Globus pallidus (tissue), 1 donor: Measurements from ENCODE around the gene MYO1A.

Source experiments
- DNase-seq: peaks from one replicate; pipeline ENCODE4 v3.0.0-alpha.2; 2015; ENCODE audit warnings: low spot score

Gene MYO1A

DNA sequence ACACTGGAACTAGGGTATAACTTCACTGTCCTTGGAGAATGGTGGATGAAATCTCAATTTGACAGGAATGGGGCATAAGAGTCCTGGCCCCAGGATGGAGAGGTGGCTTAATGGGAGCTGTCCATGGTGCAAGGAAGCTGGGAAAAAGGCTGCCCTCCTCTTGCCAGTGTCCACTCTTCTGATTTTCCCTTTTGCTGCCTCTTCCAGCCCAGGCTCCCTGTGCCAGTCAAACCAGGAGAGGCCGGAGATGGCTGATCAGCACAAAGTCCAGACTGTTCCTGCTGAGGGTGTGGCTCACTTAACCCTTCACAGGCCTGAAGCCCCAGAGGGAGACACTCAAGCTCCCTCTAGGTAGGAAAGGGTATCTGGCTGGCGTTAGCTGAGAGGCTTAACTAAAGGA is at the start of gene MYO1A:
Gene MYO1A (minus strand): TSS at position 240 of the 400 bp plus-strand sequence. CDS start 1,806 bp downstream, outside the sequence.
- DNase-seq: no peak

DNA sequence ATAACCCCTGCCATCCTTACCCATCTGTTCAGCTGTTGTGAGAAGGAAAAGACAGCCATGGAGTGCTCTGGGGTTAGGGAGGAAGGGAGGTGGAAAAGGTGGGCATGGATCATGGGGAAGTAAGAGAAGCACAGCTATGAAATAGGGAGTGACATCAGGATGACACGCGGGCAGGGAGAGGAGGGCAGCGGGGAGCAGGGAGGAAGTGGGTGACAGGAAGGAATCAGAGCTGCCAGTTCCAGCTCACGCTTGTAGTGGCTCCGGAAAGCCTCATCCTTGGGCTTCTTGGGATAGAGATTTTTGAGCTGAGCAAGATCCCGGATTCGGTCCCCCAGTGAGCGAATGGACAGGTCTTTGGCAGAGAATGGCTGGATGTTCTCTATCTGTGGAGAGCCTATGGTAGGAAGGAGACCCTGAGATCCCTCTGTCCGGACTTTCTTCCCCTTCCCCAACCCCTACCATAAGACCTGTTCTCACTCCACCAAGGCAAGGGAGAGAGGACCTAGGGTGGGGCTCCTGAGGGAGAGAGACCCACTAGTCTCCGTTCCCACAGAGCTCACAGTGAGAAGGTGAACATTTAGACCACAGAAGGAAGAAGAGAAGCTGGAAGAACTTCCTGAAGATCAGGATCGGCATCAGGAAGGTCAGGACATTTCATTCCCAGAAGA is 49.3 kb upstream of the MYO1A start:
- DNase-seq: no peak

DNA sequence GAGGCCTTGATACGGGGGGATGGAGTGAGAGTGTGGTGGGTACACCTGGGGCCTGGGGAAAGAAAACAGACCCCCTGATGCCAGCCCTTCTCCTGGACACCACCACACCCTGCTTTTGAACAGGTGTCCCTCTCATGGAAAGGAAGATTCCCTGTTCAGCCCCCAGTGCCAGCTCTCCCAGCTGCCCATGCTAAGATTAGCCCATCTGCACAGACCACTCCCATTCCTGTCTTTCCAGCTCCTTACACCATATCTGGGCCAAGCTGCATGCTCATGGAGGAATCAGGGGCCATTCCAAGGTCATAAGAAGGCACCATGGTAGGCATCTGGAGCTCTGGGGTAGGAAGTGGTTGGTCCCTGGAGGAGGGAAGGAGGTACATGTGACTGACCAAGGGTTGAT is 48.6 kb upstream of the MYO1A start:
- DNase-seq: no peak

DNA sequence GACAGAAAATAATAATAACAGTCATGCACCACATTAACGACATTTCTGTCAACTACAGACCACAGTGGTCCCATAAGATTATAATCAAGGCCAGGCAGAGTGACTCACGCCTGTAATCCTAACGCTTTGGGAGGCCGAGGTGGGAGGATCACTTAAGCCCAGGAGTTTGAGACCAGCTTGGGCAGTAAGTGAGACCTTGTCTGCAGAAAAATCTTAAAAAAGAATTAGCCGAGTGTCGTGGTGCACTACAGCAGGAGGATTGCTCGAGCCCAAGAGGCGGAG is 47.6 kb upstream of the MYO1A start:
- no peak for DNase-seq

DNA sequence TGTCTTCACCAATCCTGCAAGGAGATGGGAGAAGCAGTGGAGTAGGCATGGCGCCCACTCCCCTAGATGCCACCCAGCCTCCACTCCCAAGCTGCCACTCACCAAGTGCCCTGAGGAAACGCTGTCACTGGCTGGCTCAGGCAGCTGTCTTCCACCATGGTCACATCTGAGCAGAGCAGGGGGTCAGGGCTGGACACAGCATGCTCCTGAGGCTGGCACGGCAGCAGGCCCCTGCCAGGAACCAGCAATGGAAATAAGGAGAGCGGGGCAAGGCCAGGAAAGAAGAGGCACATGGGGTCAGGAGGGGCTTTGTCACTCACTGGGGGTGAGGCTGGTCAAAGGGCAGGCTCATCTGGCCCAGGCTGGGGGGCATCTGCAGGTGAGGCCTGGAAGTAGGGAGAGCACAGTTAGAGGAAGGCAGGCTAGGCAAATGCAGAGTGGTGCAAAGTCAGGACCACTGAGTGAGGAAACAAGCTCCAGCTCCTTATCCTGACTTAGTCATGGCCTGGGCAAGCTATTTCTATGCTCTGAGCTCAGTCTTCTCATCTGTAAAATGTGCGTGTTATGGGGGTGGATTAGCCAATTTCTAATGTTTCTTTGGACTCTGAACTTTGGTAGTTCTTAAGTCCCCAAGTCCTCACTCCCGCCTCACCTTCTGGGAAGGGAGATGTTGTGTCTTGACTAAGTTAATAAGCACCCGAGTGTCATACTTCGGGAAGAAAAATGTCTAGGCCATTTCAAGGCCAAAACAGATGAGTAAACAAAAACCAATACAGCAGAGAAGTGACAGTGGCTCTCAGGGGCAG is 47.0 kb upstream of the MYO1A start:
- DNase-seq: no peak

DNA sequence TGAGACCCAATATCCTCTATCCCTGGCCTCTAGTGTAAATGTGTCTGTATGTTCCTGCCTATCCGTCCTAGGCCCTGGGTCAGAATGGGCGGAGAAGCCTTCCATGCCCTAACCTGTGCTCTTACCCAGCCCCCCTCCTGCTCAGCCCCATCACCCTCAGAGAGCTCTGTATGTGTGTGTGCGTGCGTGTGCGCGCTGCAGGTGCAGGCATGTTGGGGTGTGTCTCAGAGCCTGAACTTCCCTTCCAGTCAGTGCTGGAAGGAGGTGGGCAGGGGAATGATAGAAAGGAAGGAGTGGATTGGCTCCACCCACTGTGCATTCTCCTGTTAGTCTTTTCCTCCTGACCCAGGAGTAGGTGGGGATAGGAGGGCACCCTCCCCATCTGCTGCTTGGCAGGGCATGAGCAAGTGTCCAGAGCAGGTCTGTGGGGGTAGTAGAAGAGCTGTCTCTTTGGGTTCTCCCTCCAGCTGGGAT is 46.2 kb upstream of the MYO1A start:
- DNase-seq: no peak

DNA sequence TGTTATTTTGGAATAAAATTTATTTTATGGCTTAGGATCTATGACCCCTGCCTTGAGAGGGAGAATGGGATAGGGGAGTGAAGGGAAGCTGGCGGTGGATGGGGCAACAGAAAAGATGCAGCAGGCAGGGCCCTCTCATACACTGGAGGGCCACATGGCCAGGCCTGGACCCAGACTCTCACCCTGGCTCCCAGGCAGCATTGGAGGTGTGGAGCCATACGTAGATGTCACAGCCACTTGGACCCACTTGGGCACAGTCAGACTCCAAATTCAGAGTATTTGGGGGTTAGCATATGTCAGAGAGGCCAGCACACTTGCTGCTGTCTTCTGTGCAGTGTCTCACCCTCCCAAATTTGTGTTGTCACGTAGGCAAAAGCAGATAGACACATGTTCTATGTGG is 45.5 kb upstream of the MYO1A start:
- no peak for DNase-seq

DNA sequence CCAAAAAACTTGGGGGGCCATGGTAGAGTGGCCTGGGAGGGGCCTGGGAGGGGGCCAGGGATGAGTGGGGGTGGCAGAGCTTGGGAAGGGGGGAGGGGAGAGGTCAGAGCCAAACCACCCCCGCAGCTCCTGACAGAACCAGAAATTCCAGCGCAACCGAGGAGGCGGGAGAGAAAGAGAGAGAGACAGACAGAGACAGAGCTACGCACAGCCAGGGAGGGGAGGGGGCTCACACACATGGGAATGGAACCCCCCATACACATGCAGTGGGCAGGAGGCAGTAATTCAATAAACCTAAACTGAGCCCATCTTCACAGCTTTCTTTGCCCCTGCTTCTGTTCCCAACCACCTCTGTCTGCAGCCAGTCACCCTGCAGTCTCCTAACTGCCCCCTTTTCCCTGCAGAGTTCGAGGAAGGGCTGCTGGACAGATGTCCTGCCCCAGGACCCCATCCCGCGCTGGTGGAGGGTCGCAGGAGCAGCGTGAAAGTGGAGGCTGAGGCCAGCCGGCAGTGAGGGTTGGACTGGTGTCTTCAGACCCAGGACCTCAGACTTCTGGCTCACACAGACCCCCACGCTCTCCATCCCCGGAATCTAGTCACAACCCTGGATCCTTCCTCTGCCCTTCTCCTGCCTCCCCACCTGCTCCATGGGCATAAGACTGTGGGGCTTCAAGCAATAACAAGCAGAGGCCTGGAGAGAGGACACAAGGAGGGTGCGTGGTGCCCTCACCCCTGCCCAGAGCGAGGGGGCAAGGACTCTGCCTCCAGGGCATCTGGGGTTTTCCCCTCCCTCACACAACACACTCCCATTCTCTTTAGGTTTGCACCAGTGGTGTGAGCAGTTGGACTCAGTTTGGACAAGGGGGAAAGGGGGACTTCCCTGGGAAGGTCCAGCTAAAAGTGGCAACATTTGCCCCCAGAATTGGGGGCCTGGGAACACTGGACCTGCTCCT is 44.6 kb upstream of the MYO1A start:
- no peak for DNase-seq

DNA sequence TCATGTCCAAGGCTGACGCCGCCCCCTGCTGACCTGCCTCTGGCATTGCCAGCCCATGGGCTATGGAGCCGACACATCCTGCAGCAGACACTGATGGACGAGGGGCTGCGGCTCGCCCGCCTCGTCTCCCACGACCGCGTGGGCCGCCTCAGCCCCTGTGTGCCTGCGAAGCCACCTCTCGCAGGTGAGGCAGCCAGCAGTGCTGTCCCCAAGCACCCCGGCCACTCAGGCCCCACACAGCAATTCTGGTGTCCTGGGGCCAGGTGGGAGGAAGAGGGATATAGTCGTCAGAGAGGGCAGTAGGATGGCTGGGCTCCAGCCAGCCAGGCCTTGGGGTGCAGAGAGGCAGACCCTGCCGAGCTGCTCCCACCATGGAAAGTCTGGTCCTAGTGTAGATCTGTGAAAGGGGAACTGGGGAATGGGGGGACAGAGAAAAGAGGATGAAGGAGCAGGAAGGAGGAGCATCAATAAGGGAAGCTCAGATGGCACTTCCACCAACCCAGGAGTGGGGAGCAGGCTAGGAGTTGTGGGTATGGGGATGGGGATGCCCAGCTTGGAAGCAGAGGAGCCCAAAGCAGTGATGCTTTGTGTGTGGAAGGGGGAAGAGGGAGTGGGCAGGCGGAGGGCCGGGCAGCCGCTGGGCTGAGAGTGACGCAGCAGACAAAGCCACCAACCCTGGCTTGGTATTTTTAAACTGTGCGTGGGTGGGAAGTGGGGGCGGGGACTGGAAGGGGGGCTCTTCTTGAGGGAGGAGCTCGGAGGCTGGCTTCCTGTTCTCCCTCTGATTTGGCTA is 43.7 kb upstream of the MYO1A start:
- DNase-seq: no peak

DNA sequence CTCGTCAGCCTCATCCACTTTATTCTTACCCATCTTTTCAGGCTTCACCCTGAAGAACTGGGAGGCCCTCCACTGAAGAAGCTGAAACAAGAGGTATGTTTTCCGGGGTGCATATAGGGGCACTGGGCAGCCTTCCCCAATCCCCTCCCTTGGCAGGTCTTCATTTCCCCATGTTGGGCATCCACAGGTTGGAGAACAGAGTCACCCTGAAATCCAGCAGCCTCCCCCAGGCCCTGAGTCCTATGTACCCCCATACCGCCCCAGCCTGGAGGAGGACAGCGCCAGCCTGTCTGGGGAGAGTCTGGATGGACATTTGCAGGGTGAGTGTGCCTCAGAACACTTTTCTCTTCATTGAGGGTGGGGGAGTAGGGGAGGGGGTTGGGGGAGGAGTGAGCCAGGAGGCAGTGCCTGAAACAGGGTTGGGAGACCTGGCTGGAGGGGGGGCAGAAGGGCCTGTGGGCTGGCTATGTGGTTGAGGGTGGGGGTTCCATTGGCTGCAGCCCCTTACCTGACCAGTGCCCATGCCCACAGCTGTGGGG is 43.0 kb upstream of the MYO1A start:
- no peak for DNase-seq

DNA sequence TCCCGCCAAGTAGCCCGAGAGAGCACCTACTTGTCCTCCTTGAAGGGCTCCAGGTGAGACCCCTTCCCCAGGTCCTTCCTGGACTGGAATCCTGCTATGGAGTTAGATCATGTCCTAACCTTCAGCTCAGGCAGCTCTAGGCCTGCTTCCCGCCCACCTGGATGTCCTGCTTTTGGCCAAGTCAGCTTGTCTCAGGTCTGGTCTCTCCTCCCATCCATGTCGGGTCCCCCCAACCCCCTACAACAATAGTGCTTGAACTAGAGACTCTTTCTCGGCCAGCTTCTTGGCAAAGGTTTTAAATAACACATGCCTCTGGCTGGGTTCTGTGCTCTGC is 42.6 kb upstream of the MYO1A start:
- DNase-seq: no peak

DNA sequence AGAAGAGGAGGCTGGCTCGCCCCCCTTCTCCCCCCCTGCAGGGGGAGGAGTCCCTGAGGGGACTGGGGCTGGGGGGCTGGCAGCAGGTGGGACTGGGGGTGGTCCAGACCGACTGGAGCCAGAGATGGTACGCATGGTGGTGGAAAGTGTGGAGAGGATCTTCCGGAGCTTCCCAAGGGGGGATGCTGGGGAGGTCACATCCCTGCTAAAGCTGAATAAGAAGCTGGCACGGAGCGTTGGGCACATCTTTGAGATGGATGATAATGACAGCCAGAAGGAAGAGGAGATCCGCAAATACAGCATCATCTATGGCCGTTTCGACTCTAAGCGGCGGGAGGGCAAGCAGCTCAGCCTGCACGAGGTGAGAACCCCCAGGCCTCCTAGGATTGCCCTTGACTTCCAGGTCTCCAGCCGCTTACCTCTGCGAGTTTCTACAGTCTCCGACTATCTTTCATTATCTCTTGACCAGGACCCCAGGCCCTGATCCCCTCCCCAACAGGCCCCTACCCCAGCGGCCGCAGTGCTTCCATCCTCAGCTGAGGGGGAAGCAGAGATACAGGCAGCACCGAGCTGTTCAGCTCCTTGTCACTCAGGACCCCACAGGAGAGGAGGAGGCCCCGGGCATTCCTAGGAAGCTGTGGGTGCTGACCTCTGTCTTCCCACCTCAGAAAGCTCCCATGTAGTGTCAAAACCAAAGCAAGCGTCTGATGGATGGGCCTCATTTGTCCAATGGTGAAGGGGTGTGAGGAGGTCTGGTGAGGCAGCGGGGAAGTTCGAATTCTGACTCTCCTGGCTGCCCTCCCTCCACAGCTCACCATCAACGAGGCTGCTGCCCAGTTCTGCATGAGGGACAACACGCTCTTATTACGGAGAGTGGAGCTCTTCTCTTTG is 42.0 kb upstream of the MYO1A start:
- no peak for DNase-seq

DNA sequence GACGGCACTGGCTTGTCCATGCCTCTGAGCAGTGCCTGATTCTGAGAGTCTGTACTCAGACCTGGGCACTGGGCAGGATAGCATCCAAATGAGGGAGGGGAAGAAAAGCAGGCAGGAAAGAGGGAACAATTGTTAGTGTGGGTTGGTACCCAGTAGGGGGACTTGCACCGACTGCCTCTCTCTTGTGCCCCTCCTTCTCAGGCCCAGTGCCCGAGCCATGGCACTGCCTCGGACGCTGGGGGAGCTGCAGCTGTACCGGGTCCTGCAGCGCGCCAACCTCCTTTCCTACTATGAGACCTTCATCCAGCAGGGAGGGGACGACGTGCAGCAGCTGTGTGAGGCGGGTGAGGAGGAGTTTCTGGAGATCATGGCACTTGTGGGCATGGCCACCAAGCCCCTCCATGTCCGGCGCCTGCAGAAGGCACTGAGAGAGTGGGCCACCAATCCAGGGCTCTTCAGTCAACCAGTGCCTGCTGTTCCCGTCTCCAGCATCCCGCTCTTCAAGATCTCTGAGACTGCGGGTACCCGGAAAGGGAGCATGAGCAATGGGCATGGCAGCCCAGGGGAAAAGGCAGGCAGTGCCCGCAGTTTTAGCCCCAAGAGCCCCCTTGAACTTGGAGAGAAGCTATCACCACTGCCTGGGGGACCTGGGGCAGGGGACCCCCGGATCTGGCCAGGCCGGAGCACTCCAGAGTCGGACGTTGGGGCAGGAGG is 41.2 kb upstream of the MYO1A start:
- DNase-seq: peak; percentile 81

DNA sequence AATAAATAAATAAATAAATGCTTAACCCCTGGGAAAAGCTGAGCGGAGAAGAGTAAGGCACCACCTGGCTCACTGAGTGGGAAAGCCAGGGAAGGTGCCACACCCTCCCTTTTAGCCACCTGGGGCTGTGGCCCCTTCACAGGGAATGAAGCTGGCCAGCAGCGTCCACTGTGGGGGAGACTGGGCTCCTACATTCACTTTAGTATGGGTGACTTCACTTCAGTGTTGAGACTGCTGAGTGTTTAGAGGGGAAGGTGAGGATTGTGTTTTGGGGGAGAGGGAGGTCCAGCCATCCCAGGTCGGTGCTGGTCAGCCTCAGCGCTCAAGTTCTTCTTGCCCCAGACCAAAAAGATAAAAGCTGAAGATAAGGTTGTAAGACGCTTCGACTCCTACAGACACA is 40.6 kb upstream of the MYO1A start:
- no peak for DNase-seq

DNA sequence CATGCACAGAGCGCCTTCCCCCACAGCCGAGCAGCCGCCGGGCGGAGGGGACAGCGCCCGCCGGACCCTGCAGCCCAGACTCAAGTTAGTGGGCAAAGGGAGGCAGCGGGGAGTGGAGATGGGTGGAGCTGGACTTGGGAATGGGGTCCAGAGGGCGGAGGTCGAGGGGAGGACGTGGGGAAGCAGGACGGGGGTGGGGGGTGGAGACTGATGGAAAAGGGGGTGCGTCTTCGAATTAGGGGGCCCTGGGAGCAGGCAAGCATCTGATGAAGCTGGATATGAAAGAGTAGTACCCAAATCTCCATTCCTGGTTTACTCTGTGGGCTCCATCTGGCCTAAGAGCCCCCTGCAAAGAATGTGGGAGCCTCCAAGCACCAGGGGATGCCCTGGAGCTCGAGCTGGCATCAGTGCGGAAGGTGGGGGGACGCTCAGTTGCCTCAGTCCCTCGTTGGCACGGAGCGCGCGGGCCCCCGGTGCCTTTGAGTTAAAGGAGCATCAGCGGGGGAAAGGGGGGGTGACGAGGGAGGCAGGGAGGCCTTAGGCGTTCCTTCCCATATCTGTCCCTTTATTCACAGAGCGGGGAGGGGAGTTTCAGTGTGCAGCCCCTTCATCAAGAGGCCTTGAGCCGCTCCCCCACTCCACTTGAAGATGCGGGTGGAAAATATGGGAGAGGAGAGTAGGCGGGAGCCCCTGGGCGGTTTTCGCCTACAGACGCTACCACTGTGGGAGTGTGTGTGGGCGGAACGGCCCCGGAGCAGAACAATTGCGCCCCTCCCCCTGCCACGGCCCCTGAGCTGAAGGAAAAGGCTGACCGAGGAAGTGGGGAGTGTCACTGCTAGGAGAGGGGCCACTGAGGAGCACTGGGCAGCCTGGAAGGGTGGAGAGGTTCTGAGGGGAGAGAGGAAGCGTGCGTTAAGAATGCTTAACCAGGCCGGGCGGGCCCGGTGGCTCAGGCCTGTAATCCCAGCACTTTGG is 39.6 kb upstream of the MYO1A start:
- peak; percentile 60 for DNase-seq

DNA sequence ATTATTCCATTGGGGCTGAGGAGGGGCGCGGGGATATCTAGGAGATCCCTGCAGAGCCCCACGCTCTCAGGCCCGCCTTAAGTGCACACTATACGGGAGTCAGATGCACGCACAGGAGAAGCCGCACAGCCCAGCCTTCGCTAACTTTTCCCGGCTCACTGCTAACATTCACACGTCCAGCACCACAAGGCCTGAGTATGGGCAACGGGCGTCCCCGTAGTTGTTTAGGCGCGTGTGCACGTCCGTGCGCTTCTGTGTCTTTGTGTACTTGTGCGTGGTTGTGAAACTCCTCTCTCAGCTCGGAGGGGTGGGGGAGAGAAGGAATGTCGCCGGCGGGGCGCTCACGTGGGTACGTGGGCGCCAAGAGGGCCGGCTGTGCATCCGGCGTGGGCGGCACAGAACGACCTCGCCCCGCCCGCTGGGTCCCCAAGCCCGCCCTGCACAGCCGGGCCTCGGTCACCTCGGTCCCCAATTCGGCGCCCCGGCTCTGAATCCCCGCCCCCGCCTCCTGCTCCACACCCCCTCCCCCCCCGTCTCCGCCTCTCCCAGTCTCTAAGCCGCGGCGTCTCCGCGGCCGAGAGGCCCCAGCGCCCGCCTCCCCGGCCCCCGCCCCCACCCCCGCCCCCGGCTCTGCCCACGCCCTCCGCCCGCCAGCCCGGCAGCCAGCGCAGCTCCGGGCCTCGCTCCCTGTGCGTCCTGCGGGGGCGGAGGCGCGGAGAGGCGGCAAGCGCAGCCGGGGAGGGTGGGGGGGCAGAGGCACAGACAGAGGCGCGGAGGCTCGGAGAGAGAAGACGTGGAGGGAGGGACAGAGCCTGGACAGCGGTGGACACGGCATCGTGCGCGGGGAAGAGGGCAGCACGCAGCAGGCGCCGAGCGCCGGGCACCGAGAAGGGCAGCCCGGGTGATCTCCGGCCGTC is 38.7 kb upstream of the MYO1A start, which contains the start of gene NAB2:
Gene NAB2 (plus strand): TSS at position 761 of the 917 bp plus-strand sequence. CDS start 158 bp downstream, outside the sequence.
- peak; percentile 91 for DNase-seq

DNA sequence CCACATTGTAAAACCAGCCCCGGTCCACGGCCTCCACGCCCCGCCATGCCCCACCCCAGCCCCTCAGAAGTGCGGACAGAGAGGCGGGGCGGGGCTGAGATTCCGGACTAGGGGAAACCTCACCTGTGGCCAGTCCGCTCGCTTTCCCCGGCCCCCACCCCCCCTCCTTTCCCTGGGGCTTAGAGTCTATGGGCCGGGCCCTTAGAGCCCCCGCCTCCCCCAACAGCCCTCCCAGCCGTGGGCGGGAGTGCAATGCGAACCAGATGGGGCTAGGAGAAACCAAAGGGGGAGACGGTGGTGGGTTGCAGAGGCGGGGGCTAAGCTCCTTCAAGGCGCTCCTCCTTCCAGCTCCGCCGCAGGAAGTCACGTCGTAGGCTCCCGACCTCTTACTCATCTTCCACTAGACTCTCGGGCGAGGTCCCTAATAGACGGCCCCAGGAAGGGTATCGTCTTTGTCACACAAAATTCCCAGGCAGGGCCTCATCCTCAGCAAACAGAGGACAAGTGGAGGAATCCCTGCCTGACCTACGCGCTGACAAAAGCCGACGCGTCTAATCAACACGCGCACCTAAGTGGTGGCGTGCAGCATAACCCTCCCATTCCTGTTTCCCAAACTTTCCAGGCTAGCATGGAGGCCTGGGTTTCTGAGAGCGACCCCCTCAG is 37.9 kb upstream of the MYO1A start:
- DNase-seq: peak; percentile 54
